MCF 10A (cell line): ENCODE data around the gene CLEC16A. TPM values are rescaled to one million over a fixed set of nuclear protein-coding genes. Genes with fewer than 3 reads are reported as not detected.

Experiments
- BruUV-seq: library from RNA; stranded (reverse); fragments of 400-500 nt; replicated peaks from 2 replicates; lab custom pipeline; 2021; lab: Mats Ljungman, UMichigan
- CTCF ChIA-PET: fragments of 300-600 bp; sonication (Branson Sonifier 250); formaldehyde crosslinking; extraction: SDS; loops from one replicate; lab custom pipeline; 2021; ENCODE audit warnings: antibody characterized with exemption, inconsistent platforms; lab: Yijun Ruan, JAX
- POLR2A ChIA-PET: fragments of 300-600, 350-650 bp; sonication (Branson Sonifier 250); formaldehyde crosslinking; extraction: SDS; loops from one replicate; lab custom pipeline; 2020; ENCODE audit warnings: antibody characterized with exemption, inconsistent platforms; lab: Yijun Ruan, JAX
- DNase-seq: peaks from one replicate; pipeline ENCODE4 v3.0.0-alpha.2; 2018; ENCODE audit not compliant: unreplicated experiment
- H3K27ac Mint-ChIP-seq: one replicate; pipeline ENCODE4 v1.8.0; 2022; ENCODE audit warnings: mild to moderate bottlenecking, low read depth, mixed read lengths; ENCODE audit not compliant: unreplicated experiment
- H3K27me3 Mint-ChIP-seq: one replicate; pipeline ENCODE4 v1.8.0; 2022; ENCODE audit warnings: mixed read lengths; ENCODE audit not compliant: insufficient read depth, unreplicated experiment
- H3K36me3 Mint-ChIP-seq: one replicate; pipeline ENCODE4 v1.8.0; 2022; ENCODE audit warnings: mild to moderate bottlenecking, moderate library complexity, mixed read lengths; ENCODE audit not compliant: insufficient read depth, unreplicated experiment
- H3K4me1 Mint-ChIP-seq: one replicate; pipeline ENCODE4 v1.8.0; 2022; ENCODE audit warnings: mixed read lengths; ENCODE audit not compliant: insufficient read depth, unreplicated experiment
- H3K4me3 Mint-ChIP-seq: one replicate; pipeline ENCODE4 v1.8.0; 2022; ENCODE audit warnings: mild to moderate bottlenecking, moderate library complexity, mixed read lengths; ENCODE audit not compliant: unreplicated experiment
- H3K9me3 Mint-ChIP-seq: one replicate; pipeline ENCODE4 v1.8.0; 2022; ENCODE audit warnings: mixed read lengths; ENCODE audit not compliant: unreplicated experiment
- CTCF ChIP-seq: fragments of 200-600 bp; IDR thresholded peaks from one replicate; pipeline ENCODE4 v1.8.0; 2022; ENCODE audit warnings: antibody characterized with exemption, mild to moderate bottlenecking; ENCODE audit not compliant: unreplicated experiment
- intact Hi-C: fragments of 100-400 bp; cut with micrococcal nuclease; formaldehyde crosslinking; loops from 2 replicates; pipeline ENCODE4 v1.14.1; 2022
- total RNA-seq: library from RNA; stranded (reverse); gene quantifications from 2 replicates; pipeline ENCODE4 v1.2.3, GENCODE V29; 2022

CLEC16A gene
- total RNA-seq, 1 experiment from 2014 or later, result 32.4 TPM

GRCh38 chr16:10990378-10990777 lies 46.0 kb downstream of the CLEC16A start:
- Mint-ChIP-seq H3K36me3 (peaks cover 29% of the 10 kb centered on the region), H3K4me3 (no peak overlapping the region), H3K27me3 (no peaks in the 10 kb centered on the region), H3K4me1 (peaks cover 39% of the 10 kb centered on the region), H3K9me3 (no peaks in the 10 kb centered on the region), H3K27ac (no peak overlapping the region)
- no TSS peak for BruUV-seq
- no peak for TF ChIP-seq CTCF
- intact Hi-C loops, result loop anchor here (10.0 kb wide), 1 partner anchor 84 kb away; no protein-coding TSS in a partner anchor
- ChIA-PET POLR2A (interaction anchor here (1.5 kb wide), 1 partner anchor 27 kb away, joined by 4 read pairs; no protein-coding TSS in a partner anchor), CTCF (interaction anchor here (0.6 to 1.9 kb wide), 3 partner anchors 27 to 265 kb away, joined by 3 to 8 read pairs (median 5); partner anchors contain the start of gene SOCS1)
- no peak for DNase-seq

- Mint-ChIP-seq H3K4me3 (peak overlapping the region; percentile 2), H3K4me1 (peaks cover 47% of the 10 kb centered on the region), H3K27ac (peak overlapping the region; percentile 75), H3K36me3 (peaks cover 28% of the 10 kb centered on the region), H3K27me3 (no peaks in the 10 kb centered on the region), H3K9me3 (no peaks in the 10 kb centered on the region)
- ChIA-PET CTCF (interaction anchor here (0.7 to 1.1 kb wide), 2 partner anchors 9 to 29 kb away, joined by 5 read pairs; no protein-coding TSS in a partner anchor), POLR2A (interaction anchor here (0.9 to 2.9 kb wide), 5 partner anchors 12 to 265 kb away, joined by 3 to 12 read pairs (median 6); partner anchors contain the start of genes CLEC16A and SOCS1)
- DNase-seq, result no peak
- no peak for TF ChIP-seq CTCF
- no TSS peak for BruUV-seq
- intact Hi-C loops, result loop anchor here (10.0 kb wide), 1 partner anchor 83 kb away; no protein-coding TSS in a partner anchor
Measured at GRCh38 chr16:10992112-10992511, 47.7 kb downstream of the CLEC16A start.

- no peak for TF ChIP-seq CTCF
- no TSS peak for BruUV-seq
- intact Hi-C loops, result loop anchor here (10.0 kb wide), 1 partner anchor 82 kb away; no protein-coding TSS in a partner anchor
- Mint-ChIP-seq H3K27me3 (no peaks in the 10 kb centered on the region), H3K4me1 (peaks cover 47% of the 10 kb centered on the region), H3K9me3 (no peaks in the 10 kb centered on the region), H3K4me3 (peak overlapping the region; percentile 56), H3K27ac (peak overlapping the region; percentile 75), H3K36me3 (peaks cover 25% of the 10 kb centered on the region)
- DNase-seq, result peak; percentile 89
- POLR2A ChIA-PET, result interaction anchor here (0.8 to 2.9 kb wide), 6 partner anchors 12 to 264 kb away, joined by 3 to 12 read pairs (median 6); partner anchors contain the start of genes CLEC16A and SOCS1
- CTCF ChIA-PET, result interaction anchor here (0.7 to 1.1 kb wide), 2 partner anchors 30 to 263 kb away, joined by 3 to 5 read pairs; partner anchors contain the start of gene SOCS1
Measured at GRCh38 chr16:10992797-10993196, 48.4 kb downstream of the CLEC16A start.

GRCh38 chr16:10993649-10994048 lies 49.3 kb downstream of the CLEC16A start:
- no peak for DNase-seq
- H3K4me3 Mint-ChIP-seq, result no peak overlapping the region
- no peaks in the 10 kb centered on the region for H3K27me3 Mint-ChIP-seq
- peaks cover 33% of the 10 kb centered on the region for H3K36me3 Mint-ChIP-seq
- CTCF ChIA-PET, result no interaction called here
- H3K9me3 Mint-ChIP-seq, result no peaks in the 10 kb centered on the region
- no peak for TF ChIP-seq CTCF
- intact Hi-C loops, result loop anchor here (10.0 kb wide), 1 partner anchor 81 kb away; no protein-coding TSS in a partner anchor
- BruUV-seq, result no TSS peak
- POLR2A ChIA-PET, result interaction anchor here (1.5 to 2.9 kb wide), 2 partner anchors 11 to 264 kb away, joined by 6 to 12 read pairs; partner anchors contain the start of gene SOCS1
- H3K27ac Mint-ChIP-seq, result peak overlapping the region; percentile 75
- H3K4me1 Mint-ChIP-seq, result peaks cover 47% of the 10 kb centered on the region
